ENCODE measurements around the gene RABL6.

- TF ChIP-seq, protein P1, sequence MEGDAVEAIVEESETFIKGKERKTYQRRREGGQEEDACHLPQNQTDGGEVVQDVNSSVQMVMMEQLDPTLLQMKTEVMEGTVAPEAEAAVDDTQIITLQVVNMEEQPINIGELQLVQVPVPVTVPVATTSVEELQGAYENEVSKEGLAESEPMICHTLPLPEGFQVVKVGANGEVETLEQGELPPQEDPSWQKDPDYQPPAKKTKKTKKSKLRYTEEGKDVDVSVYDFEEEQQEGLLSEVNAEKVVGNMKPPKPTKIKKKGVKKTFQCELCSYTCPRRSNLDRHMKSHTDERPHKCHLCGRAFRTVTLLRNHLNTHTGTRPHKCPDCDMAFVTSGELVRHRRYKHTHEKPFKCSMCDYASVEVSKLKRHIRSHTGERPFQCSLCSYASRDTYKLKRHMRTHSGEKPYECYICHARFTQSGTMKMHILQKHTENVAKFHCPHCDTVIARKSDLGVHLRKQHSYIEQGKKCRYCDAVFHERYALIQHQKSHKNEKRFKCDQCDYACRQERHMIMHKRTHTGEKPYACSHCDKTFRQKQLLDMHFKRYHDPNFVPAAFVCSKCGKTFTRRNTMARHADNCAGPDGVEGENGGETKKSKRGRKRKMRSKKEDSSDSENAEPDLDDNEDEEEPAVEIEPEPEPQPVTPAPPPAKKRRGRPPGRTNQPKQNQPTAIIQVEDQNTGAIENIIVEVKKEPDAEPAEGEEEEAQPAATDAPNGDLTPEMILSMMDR (conservative IDR thresholded peaks at IDR 0.05 in 1 of 2, IDR thresholded peaks at IDR 0.05 in 1 of 2; ENCODE audit: low read depth in 1 of 2, low read length in 2 of 2), result no peak
- no peak for TF ChIP-seq EZH2 (IDR thresholded peaks at IDR 0.05; ENCODE audit: low read length, missing control alignments)
Measured at GRCh38 chr9:136865768-136866103, 58.0 kb downstream of the RABL6 start.
